HG02642 (cell line): ENCODE results near the gene APP.

Experiments
- ATAC-seq: cut with Tn5 transposase; IDR thresholded peaks from one replicate; pipeline ENCODE4 v1.9.1; 2021; ENCODE audit warnings: mild to moderate bottlenecking; ENCODE audit not compliant: unreplicated experiment, poor library complexity

APP gene

DNA sequence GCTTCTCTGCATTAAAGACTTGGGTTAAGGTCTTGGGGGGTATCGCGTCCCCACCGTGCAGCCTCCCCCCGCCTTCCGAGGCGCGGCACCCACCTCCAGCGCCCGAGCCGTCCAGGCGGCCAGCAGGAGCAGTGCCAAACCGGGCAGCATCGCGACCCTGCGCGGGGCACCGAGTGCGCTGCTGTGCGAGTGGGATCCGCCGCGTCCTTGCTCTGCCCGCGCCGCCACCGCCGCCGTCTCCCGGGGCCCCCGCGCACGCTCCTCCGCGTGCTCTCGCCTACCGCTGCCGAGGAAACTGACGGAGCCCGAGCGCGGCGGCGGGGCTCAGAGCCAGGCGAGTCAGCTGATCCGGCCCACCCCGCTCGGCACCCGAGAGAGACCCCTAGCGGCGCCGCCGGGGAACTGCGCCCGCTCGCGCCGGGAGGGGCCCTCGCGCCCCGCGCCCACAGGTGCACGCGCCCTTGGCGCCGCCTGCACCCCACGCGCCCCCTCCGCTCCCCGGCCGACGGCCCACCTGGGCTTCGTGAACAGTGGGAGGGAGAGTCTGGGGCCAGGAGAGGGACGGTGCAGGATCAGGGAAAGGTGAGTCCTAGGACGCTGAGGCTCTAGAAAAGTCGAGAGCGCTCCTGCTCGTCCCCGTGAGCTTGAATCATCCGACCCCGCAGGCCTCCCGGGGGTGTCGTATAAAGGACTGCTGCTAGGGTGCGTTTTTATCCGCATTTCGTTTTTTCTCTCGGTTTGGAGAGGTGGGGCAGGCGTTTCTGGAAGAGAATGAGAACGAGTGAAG lies at the start of gene APP:
Gene APP, minus strand, starts transcription at position 300 of the 787 bp plus-strand sequence. Its CDS starts 150 bp downstream, at position 150.
- peak; percentile 87 for ATAC-seq

DNA sequence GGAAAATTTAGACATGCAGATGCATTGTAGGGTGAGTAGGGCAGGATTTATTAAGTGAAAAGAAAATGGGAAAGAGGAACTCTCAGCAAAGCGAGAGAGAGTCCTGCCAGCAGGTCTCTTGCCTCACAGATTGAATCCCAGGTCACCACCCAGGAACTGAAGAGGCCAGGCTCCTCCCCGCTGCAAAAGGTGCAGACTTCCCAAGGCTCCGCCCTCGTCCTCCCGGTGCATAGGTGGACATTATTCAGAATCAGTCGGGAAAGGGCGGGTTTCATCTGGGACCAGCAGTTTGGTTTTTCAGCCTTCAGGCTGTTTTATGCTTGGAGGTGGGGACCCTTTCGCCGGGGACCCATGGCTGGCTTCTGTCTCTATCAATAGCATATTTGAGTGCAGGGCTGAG lies 41.6 kb upstream of the APP start:
- no peak for ATAC-seq

DNA sequence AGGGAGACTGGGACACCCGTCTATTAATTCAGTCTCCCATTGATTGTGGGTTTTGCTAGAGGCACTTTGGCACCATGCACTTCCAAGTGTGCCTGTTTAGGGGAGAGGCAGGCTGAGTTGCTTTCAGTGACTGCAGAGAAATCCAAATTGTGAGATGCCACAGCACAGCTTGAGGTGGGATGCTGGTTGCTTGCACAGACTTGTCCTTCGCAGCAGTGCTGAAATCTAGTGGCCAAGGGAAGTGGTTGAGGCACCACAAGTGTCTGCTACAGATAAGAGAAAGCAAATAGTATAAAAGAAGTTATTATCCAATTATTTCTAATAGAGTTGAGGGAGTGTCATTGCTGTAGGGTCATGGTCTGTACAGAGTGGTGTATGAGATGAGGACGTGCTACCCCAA lies 40.0 kb upstream of the APP start:
- no peak for ATAC-seq

DNA sequence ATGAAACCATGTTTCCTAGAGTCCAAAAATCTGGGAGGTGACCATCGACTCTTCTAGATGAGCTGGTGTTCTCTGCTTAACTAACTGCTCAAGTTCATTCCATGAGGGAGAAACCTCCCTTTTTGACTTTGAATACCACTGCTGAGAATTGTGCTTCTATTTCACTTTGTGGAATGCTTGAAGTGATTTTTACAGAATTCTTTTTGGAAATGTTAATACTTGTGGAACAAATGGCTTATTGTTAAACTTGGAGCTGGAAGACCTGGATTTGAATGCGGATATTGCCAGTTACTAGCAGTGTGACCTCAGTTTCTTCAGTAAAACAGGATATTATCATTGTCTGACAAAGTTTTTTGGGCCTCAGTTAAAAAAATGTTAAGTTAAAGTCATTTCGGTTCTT lies 36.5 kb upstream of the APP start:
- ATAC-seq: no peak

DNA sequence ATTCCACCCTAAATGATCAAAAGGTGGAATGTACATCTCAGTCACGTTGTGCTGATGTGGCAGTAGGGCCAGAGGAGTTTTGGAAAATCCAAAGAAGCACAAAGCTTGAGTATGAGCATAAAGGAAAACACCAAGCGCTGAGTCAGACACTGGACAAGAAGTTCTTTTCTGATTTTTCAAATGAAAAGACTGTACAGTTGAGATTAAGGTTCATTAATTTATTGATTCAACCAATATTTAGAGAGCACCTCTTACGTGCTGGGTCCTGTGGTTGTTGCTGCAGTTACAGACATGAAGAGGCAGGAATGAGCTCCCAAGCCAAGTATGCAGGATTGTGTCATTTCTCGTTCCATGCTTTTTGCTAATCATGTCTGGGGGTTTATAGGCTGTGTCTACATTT lies 28.9 kb upstream of the APP start:
- ATAC-seq: no peak

DNA sequence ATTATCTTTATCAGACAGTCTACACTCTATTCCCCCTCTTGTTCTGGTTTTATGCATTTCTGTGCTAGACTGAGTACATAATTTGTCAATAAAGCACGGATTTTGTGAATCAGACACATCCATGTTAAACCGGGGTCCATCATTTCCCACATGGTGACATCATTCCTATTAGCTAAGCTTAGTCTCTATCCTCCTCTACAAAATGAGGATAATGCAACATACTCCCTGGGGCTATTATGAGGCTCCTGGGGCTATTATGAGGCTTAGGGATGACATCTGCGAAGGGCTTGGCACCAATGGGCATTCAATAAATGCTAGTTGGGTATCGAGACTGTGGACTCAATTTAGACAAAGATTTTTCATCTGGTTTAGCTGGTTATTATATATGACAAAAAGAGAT lies 25.1 kb upstream of the APP start:
- no peak for ATAC-seq

DNA sequence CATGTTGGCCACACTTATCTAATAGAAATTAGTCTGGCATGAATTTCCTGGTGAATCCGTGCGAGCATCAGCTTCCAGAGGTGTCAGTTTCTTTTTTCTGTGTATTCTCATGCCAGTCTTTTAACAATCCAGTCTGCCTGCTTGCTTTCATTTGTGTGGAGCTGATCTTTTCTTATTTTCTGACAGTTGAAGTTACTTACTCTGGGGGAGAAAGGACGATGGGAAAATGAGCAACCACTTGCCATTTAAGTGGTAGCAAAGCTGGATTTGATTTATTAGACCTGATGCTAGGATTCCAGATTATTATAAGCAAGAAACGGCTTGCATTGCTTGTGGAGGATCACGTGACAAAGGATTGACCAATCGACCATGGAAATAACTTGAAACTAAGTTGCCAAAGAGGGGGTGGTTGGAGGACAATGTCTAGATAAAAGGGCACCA lies 24.3 kb upstream of the APP start:
- no peak for ATAC-seq

DNA sequence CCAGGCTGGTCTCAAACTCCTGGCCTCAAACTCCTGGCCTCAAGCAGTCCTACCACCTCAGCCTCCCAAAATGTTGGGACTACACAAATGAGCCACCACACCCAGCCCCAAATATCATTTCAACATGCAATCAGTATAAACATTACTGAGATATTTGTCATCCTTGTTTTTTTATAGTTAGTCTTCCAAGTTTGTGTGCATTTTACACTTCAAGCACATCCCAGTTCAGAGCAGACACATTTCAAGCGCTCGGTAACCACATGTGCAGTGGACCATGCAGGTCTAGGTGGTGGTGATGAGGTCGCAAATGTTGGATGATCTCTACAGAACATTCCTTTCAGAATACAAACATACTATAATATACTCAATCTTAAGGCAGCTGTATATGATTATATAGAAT lies 23.8 kb upstream of the APP start:
- no peak for ATAC-seq

DNA sequence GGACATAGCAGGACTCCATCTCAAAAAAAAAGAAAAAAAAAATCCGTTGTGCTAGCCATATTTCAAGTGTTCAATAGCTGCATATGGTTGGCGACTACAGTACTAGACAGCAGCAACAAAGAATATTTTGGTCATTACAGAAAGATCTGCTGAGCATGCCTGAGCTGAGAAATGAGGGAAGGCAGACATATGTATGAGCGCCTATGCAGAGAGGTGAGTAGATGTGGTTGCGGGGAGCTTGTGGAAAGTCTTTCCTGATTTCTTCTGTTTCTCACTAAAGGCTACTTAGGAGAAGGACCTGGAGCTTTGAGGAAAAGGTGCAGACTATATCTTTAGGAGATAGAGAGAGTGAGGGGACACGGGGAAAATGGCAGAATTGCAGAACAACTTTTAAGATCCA lies 21.0 kb upstream of the APP start:
- no peak for ATAC-seq

DNA sequence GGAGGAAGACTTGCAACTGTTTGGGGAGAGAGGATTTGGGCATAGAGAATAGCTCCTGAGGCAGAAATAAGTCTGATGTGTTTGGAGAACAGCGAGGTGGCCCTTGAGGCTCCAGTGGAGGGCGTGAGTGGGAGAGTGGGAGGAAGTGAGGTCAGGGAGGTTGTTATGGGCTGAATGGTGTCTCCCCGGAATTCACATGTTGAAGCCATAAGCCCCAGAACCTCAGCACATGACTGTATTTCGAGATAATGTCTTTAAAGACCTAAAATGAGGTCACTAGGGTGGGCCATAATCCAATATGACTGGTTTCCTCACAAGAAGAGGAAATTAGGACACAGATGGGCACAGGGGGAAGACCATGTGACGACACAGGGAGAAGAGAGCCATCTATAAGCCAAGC lies 17.9 kb upstream of the APP start:
- no peak for ATAC-seq

DNA sequence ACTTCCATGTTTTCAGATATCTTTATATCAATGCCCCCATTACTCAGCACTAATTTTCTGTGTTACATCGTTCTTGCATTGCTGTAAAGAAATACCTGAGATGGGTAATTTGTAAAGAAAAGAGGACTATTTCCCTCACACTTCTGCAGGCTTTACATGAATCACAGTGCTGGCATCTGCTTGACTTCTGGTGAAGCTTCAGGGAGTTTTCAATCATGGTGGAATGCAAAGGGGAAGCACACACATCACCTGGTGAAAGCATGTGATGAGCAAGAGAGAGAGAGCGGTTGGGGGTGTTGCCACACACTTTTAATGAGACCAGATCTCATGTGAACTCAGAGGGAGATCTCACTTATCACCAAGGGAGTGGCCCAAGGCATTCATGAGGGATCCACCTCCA lies 14.9 kb upstream of the APP start:
- no peak for ATAC-seq

DNA sequence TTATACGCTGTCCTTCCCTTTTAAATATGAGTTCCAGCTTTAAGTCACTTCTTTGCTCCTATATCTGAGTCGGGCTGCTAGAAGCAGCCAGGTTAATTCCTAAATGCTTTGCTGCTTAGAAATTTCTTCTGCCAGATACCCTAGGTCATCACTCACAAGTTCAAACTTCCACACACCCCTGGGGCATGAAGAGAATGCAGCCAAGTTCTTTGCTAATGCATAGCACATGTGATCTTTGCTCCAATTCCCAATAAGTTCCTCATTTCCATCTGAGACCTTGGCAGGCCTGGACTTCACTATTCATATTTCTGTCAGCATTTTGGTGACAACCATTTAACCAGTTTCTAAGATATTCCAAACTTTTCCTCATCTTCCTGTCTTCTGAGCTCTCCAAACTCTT lies 14.5 kb upstream of the APP start:
- ATAC-seq: no peak

DNA sequence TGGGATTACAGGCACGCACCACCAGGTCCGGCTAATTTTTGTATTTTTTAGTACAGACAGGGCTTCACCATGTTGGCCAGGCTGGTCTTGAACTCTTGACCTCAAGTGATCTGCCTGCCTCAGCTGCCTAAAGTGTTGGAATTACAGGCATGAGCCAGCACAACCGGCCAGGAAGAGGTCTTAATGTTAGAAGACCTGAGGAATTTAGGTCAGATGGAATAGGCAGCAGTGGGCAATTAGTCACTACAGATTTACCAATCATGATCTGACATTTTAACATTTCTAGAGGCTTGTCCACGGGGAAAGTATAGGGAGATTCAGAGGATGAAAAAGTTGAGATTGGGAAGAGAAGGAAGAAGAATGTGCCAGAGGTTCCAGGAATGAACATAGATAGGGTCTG lies 8.9 kb upstream of the APP start:
- no peak for ATAC-seq

DNA sequence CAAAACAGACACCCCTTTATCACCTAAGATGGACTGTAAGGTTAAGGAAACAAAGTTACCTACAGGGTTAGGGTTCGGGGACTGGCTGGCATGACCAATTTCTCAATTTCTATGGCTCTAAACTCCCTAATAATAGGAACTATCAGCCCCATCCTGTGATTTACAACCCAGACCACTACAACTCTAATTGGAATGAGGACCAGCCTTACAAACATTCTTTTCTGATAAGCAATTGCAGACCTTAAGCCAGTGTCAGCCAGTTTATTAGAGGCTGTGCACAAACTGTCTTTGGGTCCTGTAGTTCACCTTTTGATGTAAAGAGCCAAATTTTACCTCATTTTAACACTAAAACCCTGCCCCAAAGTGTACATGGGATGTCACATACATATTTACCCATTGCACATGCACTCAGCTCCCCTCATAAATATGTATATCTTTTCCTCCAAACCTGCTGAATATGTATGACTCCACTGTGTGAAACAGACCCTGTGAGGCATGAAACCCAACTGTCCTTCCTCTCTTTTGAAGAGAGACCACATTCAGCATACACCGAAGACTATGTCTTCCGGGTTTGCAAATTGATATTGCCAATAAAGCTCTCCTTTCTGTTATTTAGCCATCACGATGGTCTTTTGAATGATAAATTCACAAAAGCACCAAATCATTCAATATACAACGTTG lies 7.3 kb upstream of the APP start:
- ATAC-seq: no peak

DNA sequence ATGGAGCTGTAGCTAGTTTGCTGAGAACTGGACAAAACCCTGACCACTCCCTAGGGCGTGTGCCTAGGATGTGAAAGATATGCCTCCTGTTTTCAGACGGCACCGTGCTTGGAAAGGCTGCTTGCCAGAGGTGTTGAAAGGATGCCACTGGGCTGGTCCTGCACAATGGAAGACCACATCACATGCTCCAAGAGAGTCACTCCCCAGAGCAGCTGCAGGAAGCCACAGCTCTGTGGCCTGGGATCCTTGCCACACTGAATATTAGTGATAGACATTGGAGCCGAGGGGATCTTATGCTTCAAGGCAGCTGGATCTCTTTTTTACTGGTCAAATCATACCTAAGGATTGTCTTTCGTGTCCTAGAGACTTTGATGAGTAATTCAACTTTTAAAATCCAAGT lies 6.6 kb upstream of the APP start:
- ATAC-seq: no peak

DNA sequence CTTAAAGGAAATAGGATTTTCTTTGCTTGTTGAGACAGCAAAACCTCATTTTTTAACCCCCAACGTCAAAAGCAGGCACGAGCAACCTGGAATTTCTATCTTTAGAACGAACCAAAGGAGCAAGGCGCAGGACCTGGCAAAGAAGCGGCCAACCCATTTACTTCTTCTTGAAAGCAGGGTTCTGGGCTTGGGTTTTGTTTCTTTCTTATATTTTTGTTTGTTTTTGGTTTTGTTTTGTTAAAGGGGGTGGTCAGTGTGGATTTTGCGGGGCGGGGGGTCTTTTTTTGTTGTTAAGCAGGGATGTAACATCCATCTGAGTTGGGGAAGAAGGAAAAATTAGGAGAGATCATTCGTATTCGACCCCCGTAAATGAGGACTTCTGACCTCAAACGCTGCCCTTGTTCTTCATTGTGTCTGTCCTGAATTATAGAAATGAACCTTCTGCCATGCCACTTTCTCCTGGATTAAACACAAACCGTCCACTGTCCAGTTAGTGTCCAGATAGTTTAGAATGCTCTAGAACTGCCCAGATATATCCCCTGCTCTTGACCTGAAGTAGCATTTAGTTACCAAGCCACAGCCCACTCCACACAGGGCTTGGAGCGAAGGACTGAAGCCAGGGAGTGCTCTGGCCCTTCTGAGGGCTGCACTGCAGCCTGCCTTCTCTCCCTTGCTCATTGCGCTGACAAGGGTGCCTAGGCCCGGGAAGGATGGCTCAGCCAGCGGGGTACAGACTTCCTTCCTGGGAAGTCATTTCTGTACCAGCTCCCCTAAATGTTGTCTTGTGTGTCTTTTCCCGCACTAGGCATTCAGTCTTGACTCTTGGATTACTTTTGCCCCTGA lies 909 bp upstream of the APP start:
- ATAC-seq: no peak

DNA sequence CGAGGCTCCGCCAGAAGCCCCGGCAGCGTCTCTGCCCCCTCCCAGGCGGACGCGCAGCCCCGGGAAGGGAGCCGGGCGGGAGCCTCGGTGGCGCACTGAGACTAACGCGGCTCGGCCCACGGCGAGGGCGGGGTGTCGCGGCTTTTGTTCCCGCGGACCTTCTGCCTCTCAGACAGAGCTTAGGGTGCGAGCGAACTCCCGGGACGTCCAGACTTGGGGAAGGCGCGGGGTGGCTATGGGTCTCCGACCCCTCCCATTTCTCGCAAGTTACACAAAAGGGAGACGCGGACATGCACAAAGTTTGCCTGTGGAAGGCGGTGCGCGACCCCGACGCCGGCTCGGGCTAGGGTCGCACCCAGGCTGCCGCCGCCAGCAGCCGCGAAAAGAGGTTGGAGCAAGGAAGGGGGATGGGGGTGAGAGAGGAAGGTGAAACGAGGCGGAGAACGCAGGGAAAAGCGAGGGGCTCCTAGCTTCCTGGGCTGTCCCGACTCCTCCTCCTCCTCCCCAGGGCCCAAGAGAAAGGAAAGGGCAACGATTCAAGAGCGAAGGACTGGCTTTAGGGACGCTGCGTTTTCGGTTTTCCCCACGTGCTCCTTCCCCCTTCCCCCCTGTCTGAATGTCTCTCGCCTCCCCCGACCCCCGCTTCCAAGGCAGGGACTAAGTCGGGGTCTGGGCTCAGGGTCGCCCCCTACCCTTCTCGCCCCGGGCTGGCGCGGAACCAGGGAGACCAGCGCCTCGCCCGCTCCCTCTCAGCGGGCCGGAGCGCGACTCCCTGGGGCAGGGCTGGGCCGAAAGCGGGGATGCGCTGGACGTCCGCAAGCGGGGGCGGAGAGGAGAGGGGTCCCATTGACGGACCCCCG lies 729 bp downstream of the APP start:
- peak; percentile 38 for ATAC-seq

DNA sequence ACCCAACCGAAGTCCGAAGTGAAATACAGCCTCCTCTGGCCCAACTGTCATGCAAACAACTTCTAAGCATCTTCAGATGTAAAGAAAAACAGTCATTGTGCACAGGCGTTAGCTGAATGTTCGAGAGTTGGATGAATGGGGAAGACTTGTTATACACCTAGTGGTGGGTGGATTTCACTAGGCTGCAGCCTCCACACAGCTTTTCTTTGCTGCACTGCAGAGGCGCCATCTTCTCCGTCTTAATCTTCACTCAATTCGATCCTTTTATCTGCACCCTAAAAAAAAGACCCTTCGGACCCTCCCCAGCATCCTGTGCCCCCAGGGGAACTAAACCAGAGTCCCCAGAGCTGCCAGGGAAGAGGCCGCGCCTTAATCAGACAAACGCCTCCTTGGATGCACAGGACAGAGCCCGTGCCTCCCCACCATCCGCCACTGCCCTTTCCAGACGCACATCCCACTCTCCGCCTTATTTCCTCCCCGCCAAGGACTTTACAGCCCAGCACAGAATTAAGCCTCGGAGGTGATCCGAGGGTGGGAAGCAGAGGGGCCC lies 1.4 kb downstream of the APP start:
- peak; percentile 55 for ATAC-seq

DNA sequence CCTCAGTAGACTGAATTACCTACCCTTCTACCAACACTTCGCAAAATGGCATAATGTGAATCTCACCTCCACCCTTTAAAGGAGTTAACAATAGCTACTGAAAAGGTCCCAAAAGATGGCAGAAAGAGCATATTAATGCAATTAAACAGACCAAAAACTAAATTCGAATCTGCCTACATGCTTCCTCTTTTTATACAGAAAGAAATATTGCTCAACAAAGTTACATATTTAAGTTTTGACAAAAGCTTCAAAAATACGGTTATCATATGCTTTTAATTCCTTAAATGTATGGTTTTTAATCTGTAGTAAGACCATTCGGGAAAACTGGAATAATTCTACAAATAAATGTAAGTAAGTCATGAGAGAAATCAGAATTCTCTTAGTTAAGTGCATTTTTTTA lies 2.2 kb downstream of the APP start:
- ATAC-seq: no peak

DNA sequence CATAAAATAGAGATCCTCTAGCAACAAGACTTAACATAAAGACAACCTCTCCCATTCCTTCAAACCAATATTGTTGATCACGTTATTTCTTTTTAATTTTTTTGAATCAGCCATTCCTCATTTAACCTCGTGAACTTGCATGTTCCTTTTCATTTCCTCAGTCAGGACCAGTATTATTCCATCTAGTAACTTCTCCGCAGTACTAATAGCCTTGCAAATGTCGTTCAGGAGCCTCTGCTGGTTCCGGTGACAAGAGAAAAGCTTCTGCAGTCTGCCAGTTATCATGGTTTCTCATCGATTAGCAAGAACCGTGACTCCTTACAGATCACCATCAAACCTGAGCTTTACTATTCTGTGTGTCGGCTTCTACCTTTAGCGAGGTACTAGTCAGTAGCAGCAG lies 3.0 kb downstream of the APP start:
- ATAC-seq: no peak
